OCI-LY1 (cell line): ENCODE measurements around the gene NUAK1.

Source experiments
- H2AFZ ChIP-seq: fragments of 200-600 bp; sonication (generic), shearing (Covaris generic); 2 replicates; pipeline ENCODE4 v1.6.0; 2014; ENCODE audit warnings: antibody characterized with exemption, mild to moderate bottlenecking, low read length
- H3F3A ChIP-seq: fragments of 200-600 bp; sonication (generic), shearing (Covaris generic); 2 replicates; pipeline ENCODE4 v1.6.0; 2014; ENCODE audit warnings: mild to moderate bottlenecking, antibody characterized with exemption, low read length, moderate library complexity; ENCODE audit not compliant: insufficient read depth
- H3K27ac ChIP-seq: fragments of 200-600 bp; sonication (generic); 2 replicates; pipeline ENCODE4 v1.5.1; 2014; ENCODE audit warnings: low read length, mixed run types, mild to moderate bottlenecking, low read depth; ENCODE audit not compliant: poor library complexity, severe bottlenecking
- H3K27me3 ChIP-seq: fragments of 200-600 bp; sonication (generic); 2 replicates; pipeline ENCODE4 v1.6.0; 2014; ENCODE audit warnings: antibody characterized with exemption, mild to moderate bottlenecking, low read length, moderate library complexity; ENCODE audit not compliant: insufficient read depth
- H3K36me3 ChIP-seq: fragments of 200-600 bp; sonication (generic); 2 replicates; pipeline ENCODE4 v1.6.1; 2014; ENCODE audit warnings: mild to moderate bottlenecking, antibody characterized with exemption, low read length, moderate library complexity, mixed read lengths; ENCODE audit not compliant: insufficient read depth
- H3K4me1 ChIP-seq: fragments of 200-600 bp; sonication (generic); 2 replicates; pipeline ENCODE4 v1.5.1; 2014; ENCODE audit warnings: mild to moderate bottlenecking, low read length, moderate library complexity; ENCODE audit not compliant: insufficient read depth, severe bottlenecking
- H3K4me2 ChIP-seq: fragments of 200-600 bp; sonication (generic), shearing (Covaris generic); 2 replicates; pipeline ENCODE4 v1.6.1; 2014; ENCODE audit warnings: low read length
- H3K4me3 ChIP-seq: fragments of 200-600 bp; sonication (generic); 2 replicates; pipeline ENCODE4 v1.5.1; 2014; ENCODE audit warnings: low read length, low read depth, mild to moderate bottlenecking, mixed read lengths; ENCODE audit not compliant: poor library complexity, severe bottlenecking
- H3K79me2 ChIP-seq: fragments of 200-600 bp; shearing (Covaris generic); 2 replicates; pipeline ENCODE4 v1.6.1; 2016; ENCODE audit warnings: mixed run types, low read length, mixed read lengths; ENCODE audit not compliant: insufficient read depth
- H3K9ac ChIP-seq: fragments of 200-600 bp; sonication (generic), shearing (Covaris generic); 2 replicates; pipeline ENCODE4 v1.6.1; 2014; ENCODE audit warnings: mild to moderate bottlenecking, low read length, mixed read lengths
- H3K9me2 ChIP-seq: fragments of 200-600 bp; sonication (generic), shearing (Covaris generic); 2 replicates; pipeline ENCODE4 v1.6.1; 2014; ENCODE audit warnings: low read depth, mild to moderate bottlenecking, low read length, mixed read lengths
- H3K9me3 ChIP-seq: fragments of 200-600 bp; shearing (Covaris generic); 2 replicates; pipeline ENCODE4 v1.6.1; 2014; ENCODE audit warnings: low read length, mixed read lengths
- H4K20me1 ChIP-seq: fragments of 200-600 bp; sonication (generic), shearing (Covaris generic); 2 replicates; pipeline ENCODE4 v1.6.0; 2016; ENCODE audit warnings: mild to moderate bottlenecking, low read length; ENCODE audit not compliant: insufficient read depth
- CTCF ChIP-seq: fragments of 200-600 bp; sonication (generic), shearing (Covaris generic); IDR thresholded peaks from 2 replicates; pipeline ENCODE4 v1.5.1; 2017; ENCODE audit warnings: mild to moderate bottlenecking, antibody characterized with exemption, low read length, moderate library complexity, mixed read lengths
- EZH2 ChIP-seq: fragments of 200-600 bp; sonication (generic), shearing (Covaris generic); IDR thresholded peaks from 2 replicates; pipeline ENCODE4 v1.8.0; 2017; ENCODE audit warnings: borderline replicate concordance, mixed run types, mild to moderate bottlenecking, antibody characterized with exemption, low read length, moderate library complexity, mixed read lengths

NUAK1 gene

GRCh38 chr12:106021516-106021915, 117.2 kb downstream of the NUAK1 start:
- Histone ChIP-seq H3K9me2 (no peaks in the 10 kb centered on the region), H3K9ac (no peak overlapping the region), H4K20me1 (no peaks in the 10 kb centered on the region), H3K4me2 (no peak overlapping the region), H3F3A (no peaks in the 10 kb centered on the region), H2AFZ (no peak overlapping the region), H3K27me3 (no peaks in the 10 kb centered on the region), H3K9me3 (no peaks in the 10 kb centered on the region), H3K4me1 (no peaks in the 10 kb centered on the region), H3K27ac (no peak overlapping the region), H3K79me2 (no peaks in the 10 kb centered on the region), H3K4me3 (no peak overlapping the region), H3K36me3 (no peaks in the 10 kb centered on the region)
- TF ChIP-seq EZH2 (no peak), CTCF (no peak)

- Histone ChIP-seq H3K27ac (no peak overlapping the region), H3K4me3 (no peak overlapping the region), H3K9me3 (no peaks in the 10 kb centered on the region), H3K9me2 (no peaks in the 10 kb centered on the region), H3K4me1 (no peaks in the 10 kb centered on the region), H4K20me1 (no peaks in the 10 kb centered on the region), H3K4me2 (no peak overlapping the region), H3K27me3 (no peaks in the 10 kb centered on the region), H2AFZ (no peak overlapping the region), H3K36me3 (no peaks in the 10 kb centered on the region), H3F3A (no peaks in the 10 kb centered on the region), H3K79me2 (no peaks in the 10 kb centered on the region), H3K9ac (no peak overlapping the region)
- TF ChIP-seq EZH2 (no peak), CTCF (no peak)
Observed at GRCh38 chr12:106020736-106021135, 118.0 kb downstream of the NUAK1 start.

- no peaks in the 10 kb centered on the region for H3K4me1 ChIP-seq
- H3K79me2 ChIP-seq = no peaks in the 10 kb centered on the region
- H3K36me3 ChIP-seq = no peaks in the 10 kb centered on the region
- no peak overlapping the region for H3K4me2 ChIP-seq
- H3K27ac ChIP-seq = no peak overlapping the region
- no peaks in the 10 kb centered on the region for H3F3A ChIP-seq
- no peaks in the 10 kb centered on the region for H3K9me2 ChIP-seq
- H3K4me3 ChIP-seq = no peak overlapping the region
- no peaks in the 10 kb centered on the region for H3K9me3 ChIP-seq
- H2AFZ ChIP-seq = no peak overlapping the region
- no peak overlapping the region for H3K9ac ChIP-seq
- H4K20me1 ChIP-seq = no peaks in the 10 kb centered on the region
- H3K27me3 ChIP-seq = no peaks in the 10 kb centered on the region
- no peak for TF ChIP-seq EZH2
- no peak for TF ChIP-seq CTCF
Observed at GRCh38 chr12:106019144-106019543, 119.6 kb downstream of the NUAK1 start.
